Choroid plexus epithelial cell (primary cell): Measurements from ENCODE around the gene SMARCC2.

Experiments used
- DNase-seq: peaks from one replicate; pipeline ENCODE4 v3.0.0-alpha.2; 2010; ENCODE audit warnings: low read depth
- H3K4me3 ChIP-seq: 2 replicates; pipeline ENCODE4 v1.5.1; 2011; ENCODE audit warnings: low read depth, mild to moderate bottlenecking, control low read depth, low read length, moderate library complexity
- TF ChIP-seq, protein P1 (sequence below): conservative IDR thresholded peaks from 2 replicates; pipeline ENCODE4 v1.5.1; 2011; ENCODE audit warnings: low read depth, mild to moderate bottlenecking, control low read depth, inconsistent platforms, low read length, moderate library complexity

Gene SMARCC2

DNA sequence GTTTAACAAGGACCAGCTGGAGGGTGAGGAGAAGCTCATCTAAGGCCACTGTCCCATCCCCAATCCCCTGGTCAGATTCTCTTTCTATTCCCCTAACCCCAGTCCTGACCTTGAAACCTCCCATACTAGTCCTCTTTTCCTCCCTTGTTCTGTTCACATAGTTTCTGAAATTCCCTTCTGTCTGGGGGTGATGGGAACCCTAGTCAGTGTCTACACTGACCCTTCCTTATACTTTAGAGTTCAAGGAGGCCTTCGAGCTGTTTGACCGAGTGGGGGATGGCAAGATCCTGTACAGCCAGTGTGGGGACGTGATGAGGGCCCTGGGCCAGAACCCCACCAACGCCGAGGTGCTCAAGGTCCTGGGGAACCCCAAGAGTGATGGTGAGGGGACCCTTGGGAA lies 34.5 kb downstream of the SMARCC2 start:
- TF ChIP-seq, protein P1, sequence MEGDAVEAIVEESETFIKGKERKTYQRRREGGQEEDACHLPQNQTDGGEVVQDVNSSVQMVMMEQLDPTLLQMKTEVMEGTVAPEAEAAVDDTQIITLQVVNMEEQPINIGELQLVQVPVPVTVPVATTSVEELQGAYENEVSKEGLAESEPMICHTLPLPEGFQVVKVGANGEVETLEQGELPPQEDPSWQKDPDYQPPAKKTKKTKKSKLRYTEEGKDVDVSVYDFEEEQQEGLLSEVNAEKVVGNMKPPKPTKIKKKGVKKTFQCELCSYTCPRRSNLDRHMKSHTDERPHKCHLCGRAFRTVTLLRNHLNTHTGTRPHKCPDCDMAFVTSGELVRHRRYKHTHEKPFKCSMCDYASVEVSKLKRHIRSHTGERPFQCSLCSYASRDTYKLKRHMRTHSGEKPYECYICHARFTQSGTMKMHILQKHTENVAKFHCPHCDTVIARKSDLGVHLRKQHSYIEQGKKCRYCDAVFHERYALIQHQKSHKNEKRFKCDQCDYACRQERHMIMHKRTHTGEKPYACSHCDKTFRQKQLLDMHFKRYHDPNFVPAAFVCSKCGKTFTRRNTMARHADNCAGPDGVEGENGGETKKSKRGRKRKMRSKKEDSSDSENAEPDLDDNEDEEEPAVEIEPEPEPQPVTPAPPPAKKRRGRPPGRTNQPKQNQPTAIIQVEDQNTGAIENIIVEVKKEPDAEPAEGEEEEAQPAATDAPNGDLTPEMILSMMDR: no peak
- no peak for DNase-seq

DNA sequence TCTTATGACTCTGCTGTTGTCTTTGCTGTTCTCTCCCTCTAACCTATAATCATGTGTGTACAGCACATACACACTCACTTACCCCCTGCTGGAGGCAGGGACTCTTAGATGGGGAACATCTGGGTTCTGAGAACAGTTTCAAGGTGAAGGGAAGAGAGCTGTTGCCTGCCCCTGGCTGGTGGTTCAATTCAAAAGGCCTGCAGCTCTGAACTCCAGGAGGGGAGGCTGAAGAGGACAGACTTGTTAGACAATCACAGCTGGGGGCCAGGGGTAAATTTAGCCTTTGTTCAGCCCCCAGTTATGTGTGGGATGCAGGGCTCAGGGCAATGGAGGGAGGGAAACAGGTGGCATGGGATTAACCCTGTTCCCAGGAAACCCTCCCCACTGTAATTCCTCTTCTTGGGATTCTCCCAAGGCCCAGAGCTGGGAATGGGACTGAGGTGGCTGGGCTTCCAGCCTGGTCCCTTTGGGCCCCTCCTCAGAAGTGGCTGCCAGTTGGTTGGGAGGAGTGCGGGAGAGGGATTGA lies 35.0 kb downstream of the SMARCC2 start:
- TF ChIP-seq, protein P1: no peak
- H3K4me3 ChIP-seq: no peak overlapping the region
- peak; percentile 65 for DNase-seq

More for the DNA sequence above, 34.5 kb downstream of the SMARCC2 start:
- no peak overlapping the region for H3K4me3 ChIP-seq

DNA sequence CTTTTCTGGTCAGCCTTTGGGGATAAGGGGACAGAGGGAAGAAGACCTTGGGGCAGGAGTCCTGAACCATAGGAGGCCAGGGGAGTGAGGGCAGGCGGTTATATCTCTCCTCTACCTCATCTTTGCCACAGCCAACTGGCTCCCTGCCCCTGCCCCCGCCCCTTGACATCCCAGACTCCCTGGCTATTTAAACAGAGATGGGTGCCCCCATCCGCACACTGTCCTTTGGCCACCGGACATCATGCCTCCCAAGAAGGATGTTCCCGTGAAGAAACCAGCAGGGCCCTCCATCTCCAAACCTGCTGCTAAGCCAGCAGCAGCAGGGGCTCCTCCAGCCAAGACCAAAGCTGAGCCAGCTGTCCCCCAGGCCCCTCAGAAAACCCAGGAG lies 35.6 kb downstream of the SMARCC2 start:
- TF ChIP-seq, protein P1: no peak
- H3K4me3 ChIP-seq: no peak overlapping the region
- no peak for DNase-seq

DNA sequence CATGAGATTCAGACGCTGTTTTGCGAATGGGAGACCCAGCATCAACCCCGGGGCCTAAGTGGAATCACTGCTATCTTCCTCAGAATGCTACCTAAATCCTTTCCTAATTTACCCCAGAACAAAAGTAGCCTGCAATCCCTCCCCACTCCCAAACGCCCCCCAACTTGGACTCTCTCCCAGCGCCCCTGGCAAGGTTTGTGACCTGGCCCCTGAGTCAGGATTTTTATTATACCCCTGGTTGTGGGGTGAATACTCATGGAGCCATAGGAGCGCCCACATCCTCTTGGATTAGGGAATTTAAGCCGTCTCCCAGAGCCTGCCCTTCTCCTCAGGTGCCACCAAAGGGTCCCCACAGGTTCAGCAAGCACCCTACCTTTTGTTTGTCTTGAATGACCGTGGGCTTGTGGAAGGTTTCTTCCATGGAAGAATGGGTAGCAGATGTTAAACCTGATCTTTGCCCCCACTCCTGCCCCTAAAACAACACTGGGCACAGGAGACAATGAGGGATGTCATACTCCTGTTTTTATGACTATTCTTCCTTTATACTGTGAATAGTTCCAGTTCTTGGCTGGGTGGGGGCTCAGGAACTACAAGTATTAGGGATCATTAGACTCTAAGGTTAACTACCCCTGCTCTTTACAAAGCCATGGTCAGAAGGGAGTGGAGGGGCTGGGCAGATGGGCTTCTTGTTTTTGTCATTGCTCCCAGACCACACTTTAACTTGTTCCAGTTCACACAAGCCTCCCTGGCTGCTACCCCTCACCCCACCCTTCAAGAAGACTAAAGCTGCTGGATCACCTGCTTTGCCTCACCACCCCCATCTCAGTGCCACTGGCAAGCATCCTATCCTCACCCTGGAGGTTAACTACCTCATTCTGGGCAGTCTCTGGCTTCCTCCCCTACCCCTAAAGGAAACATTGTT lies 36.3 kb downstream of the SMARCC2 start:
- peak overlapping the region; percentile 62 for H3K4me3 ChIP-seq
- no peak for DNase-seq
- TF ChIP-seq, protein P1: no peak

DNA sequence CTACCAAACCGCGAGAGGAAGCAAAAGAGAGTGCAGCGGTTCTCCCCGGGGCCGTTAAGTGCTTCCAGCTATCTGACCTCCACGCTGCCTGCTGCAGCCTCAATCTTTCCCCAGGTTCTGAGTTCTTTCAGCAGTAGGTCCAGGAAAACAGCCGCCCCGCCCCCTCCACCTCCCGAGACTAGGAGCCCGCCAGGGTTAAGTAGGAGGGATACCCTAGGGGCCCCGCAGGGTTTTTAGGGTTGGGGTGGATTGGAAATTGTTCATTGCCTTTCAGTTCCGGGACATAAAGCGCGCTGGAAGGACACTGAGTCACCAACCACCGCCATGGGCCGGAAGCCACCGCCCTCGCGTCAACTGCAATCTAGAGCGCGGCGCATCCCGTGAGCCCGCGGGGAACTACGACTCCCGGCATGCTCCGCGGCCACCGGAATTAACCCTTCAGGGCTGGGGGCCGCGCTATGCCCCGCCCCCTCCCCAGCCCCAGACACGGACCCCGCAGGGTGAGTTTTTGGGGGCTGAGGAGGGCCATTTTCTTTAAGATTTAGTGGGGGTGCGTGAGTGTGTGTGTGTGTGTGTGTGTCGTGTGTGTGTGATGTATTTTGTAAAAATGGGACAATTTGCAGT lies 37.0 kb downstream of the SMARCC2 start, which contains the start of gene MYL6B:
MYL6B (plus strand) TSS at position 456 of the 624 bp plus-strand sequence. CDS start 1,332 bp downstream, outside the sequence.
- TF ChIP-seq, protein P1: no peak
- H3K4me3 ChIP-seq: peak within 1 kb of the TSS; percentile 62
- DNase-seq: peak; percentile 92

DNA sequence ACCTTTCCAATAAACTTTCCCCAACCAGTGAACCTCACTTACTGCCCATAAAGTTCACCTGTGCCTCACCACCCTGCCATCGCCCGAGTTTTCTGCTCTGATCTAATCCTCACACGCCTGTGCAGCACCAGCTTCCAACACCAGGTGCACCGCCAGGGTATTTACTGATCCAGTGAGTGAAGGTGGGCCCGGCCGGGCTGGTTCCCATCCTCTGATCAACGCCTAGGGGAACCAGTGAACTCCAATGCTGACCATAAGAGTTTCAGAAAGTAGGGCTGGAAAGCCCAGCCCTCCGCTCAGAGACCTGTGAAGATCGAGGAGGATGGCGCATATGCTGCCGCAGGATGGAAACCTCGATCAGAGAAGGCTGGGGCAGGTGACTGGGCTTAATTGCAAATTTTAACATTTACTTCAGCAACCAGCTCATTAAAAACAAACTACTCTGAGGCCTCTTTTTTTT lies 37.6 kb downstream of the SMARCC2 start:
- peak overlapping the region; percentile 62 for H3K4me3 ChIP-seq
- peak; percentile 38 for DNase-seq
- TF ChIP-seq, protein P1: peak; percentile 53
